ENCODE measurements around the gene TRABD2B. TPM values are rescaled to one million over a fixed set of nuclear protein-coding genes. Genes with fewer than 3 reads are reported as not detected.

The TRABD2B gene
- polyA plus RNA-seq, 1 of the 3 experiments (the other 2 are of a cell fraction), result 0.03 TPM

GRCh38 chr1:47944561-47944960 is 52.6 kb downstream of the TRABD2B start:
- H2AFZ ChIP-seq (ENCODE audit: low read depth), result no peak overlapping the region
- ChIA-PET POLR2A (no interaction called here), CTCF (interaction anchor here (0.6 to 1.9 kb wide), 6 partner anchors 10 to 218 kb away, joined by 3 to 6 read pairs (median 4); no protein-coding TSS in a partner anchor)
- no peaks in the 10 kb centered on the region for H3F3A ChIP-seq (replicated peaks; ENCODE audit: insufficient read depth)
- H3K9me3 ChIP-seq, result no peaks in the 10 kb centered on the region
- 42% methylated on average over 4 of the region's 4 CpGs for WGBS (ENCODE audit: low lambda C conversion rate)
- no peaks in the 10 kb centered on the region for H3K9me2 ChIP-seq
- H3K27ac ChIP-seq (ENCODE audit: low read depth in 2 of 2, low read length in 1 of 2), result no peak overlapping the region
- H3K36me3 ChIP-seq (replicated peaks in 1 of 2; ENCODE audit: control insufficient read depth in 1 of 2, insufficient read depth in 2 of 2, low read length in 1 of 2), result no peaks in the 10 kb centered on the region
- no peaks in the 10 kb centered on the region for H4K20me1 ChIP-seq (ENCODE audit: insufficient read depth)
- peaks cover 0 to 9% of the 10 kb centered on the region in 2 experiments; a peak in 1 of 4 replicates for H3K4me1 ChIP-seq (ENCODE audit: control insufficient read depth in 1 of 2, insufficient read depth in 2 of 2, low read depth in 1 of 2, low read length in 1 of 2)
- no peaks in the 10 kb centered on the region for H3K79me2 ChIP-seq (ENCODE audit: insufficient read depth)
- no peaks in the 10 kb centered on the region for H3K27me3 ChIP-seq (ENCODE audit: insufficient read depth)
- DNase-seq, result peak; percentile 55
- no peak for TF ChIP-seq FOXJ3 (CRISPR knock-in tag; IDR thresholded peaks at IDR 0.05)
- TF ChIP-seq SMC3 (IDR thresholded peaks at IDR 0.05; ENCODE audit: low read depth, low read length), result no peak
- no peak for TF ChIP-seq IRF3 (IDR thresholded peaks at IDR 0.05; ENCODE audit: low read depth, low read length)
- no peak overlapping the region for H3K4me3 ChIP-seq (ENCODE audit: low read depth in 2 of 2, low read length in 1 of 2)
- H3K4me2 ChIP-seq, result no peak overlapping the region
- H3K9ac ChIP-seq, result no peak overlapping the region

GRCh38 chr1:47942240-47942629 is 55.0 kb downstream of the TRABD2B start:
- Histone ChIP-seq H3K9ac (no peak overlapping the region), H3K27me3 (ENCODE audit: insufficient read depth) (no peaks in the 10 kb centered on the region), H4K20me1 (ENCODE audit: insufficient read depth) (no peaks in the 10 kb centered on the region), H3K79me2 (ENCODE audit: insufficient read depth) (no peaks in the 10 kb centered on the region), H3K27ac (ENCODE audit: low read depth in 2 of 2, low read length in 1 of 2) (no peak overlapping the region), H3K4me3 (ENCODE audit: low read depth in 2 of 2, low read length in 1 of 2) (no peak overlapping the region), H3K36me3 (replicated peaks in 1 of 2; ENCODE audit: control insufficient read depth in 1 of 2, insufficient read depth in 2 of 2, low read length in 1 of 2) (no peaks in the 10 kb centered on the region), H3K4me1 (ENCODE audit: control insufficient read depth in 1 of 2, insufficient read depth in 2 of 2, low read depth in 1 of 2, low read length in 1 of 2) (peaks cover 0 to 9% of the 10 kb centered on the region in 2 experiments; a peak in 1 of 4 replicates), H3K4me2 (no peak overlapping the region), H3K9me3 (no peaks in the 10 kb centered on the region), H3F3A (replicated peaks; ENCODE audit: insufficient read depth) (no peaks in the 10 kb centered on the region), H3K9me2 (no peaks in the 10 kb centered on the region), H2AFZ (ENCODE audit: low read depth) (no peak overlapping the region)
- WGBS (ENCODE audit: low lambda C conversion rate), result 55% methylated on average over 3 of the region's 3 CpGs
- CTCF ChIA-PET, result no interaction called here
- no peak for TF ChIP-seq MXI1 (IDR thresholded peaks at IDR 0.05; ENCODE audit: low read depth, low read length)
- TF ChIP-seq GABPA (IDR thresholded peaks at IDR 0.05; ENCODE audit: low read depth), result no peak
- no peak for TF ChIP-seq RFX5 (IDR thresholded peaks at IDR 0.05; ENCODE audit: low read length)
- TF ChIP-seq TEAD4 (IDR thresholded peaks at IDR 0.05; ENCODE audit: borderline replicate concordance, insufficient read depth), result no peak
- no peak for TF ChIP-seq JUND (IDR thresholded peaks at IDR 0.05)
- no peak for TF ChIP-seq RAD21 (IDR thresholded peaks at IDR 0.05; ENCODE audit: low read length)
- no peak for TF ChIP-seq TAF1 (IDR thresholded peaks at IDR 0.05; ENCODE audit: borderline replicate concordance, low read depth, low read length)
- no peak for TF ChIP-seq SMC3 (IDR thresholded peaks at IDR 0.05; ENCODE audit: low read depth, low read length)
- no peak for TF ChIP-seq FOXJ3 (CRISPR knock-in tag; IDR thresholded peaks at IDR 0.05)
- TF ChIP-seq NFIC (IDR thresholded peaks at IDR 0.05; ENCODE audit: borderline replicate concordance), result no peak
- TF ChIP-seq CTCF (IDR thresholded peaks at IDR 0.05), result no peak
- no peak for TF ChIP-seq YY1 (IDR thresholded peaks at IDR 0.05; ENCODE audit: low read depth)
- no peak for TF ChIP-seq SIN3A (IDR thresholded peaks at IDR 0.05; ENCODE audit: borderline replicate concordance, low read depth, low read length)
- no peak for TF ChIP-seq EZH2phosphoT487 (IDR thresholded peaks at IDR 0.05; ENCODE audit: borderline replicate concordance, low read depth)
- TF ChIP-seq CHD2 (IDR thresholded peaks at IDR 0.05; ENCODE audit: low read length, partially characterized antibody), result no peak
- TF ChIP-seq MEF2A (IDR thresholded peaks at IDR 0.05; ENCODE audit: borderline replicate concordance, low read depth), result no peak
- TF ChIP-seq RXRA (IDR thresholded peaks at IDR 0.05; ENCODE audit: borderline replicate concordance, low read depth), result no peak
- TF ChIP-seq, protein P1, sequence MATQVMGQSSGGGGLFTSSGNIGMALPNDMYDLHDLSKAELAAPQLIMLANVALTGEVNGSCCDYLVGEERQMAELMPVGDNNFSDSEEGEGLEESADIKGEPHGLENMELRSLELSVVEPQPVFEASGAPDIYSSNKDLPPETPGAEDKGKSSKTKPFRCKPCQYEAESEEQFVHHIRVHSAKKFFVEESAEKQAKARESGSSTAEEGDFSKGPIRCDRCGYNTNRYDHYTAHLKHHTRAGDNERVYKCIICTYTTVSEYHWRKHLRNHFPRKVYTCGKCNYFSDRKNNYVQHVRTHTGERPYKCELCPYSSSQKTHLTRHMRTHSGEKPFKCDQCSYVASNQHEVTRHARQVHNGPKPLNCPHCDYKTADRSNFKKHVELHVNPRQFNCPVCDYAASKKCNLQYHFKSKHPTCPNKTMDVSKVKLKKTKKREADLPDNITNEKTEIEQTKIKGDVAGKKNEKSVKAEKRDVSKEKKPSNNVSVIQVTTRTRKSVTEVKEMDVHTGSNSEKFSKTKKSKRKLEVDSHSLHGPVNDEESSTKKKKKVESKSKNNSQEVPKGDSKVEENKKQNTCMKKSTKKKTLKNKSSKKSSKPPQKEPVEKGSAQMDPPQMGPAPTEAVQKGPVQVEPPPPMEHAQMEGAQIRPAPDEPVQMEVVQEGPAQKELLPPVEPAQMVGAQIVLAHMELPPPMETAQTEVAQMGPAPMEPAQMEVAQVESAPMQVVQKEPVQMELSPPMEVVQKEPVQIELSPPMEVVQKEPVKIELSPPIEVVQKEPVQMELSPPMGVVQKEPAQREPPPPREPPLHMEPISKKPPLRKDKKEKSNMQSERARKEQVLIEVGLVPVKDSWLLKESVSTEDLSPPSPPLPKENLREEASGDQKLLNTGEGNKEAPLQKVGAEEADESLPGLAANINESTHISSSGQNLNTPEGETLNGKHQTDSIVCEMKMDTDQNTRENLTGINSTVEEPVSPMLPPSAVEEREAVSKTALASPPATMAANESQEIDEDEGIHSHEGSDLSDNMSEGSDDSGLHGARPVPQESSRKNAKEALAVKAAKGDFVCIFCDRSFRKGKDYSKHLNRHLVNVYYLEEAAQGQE (IDR thresholded peaks at IDR 0.05; ENCODE audit: low read depth, low read length), result no peak
- POLR2A ChIA-PET, result no interaction called here
- no peak for DNase-seq

All from SK-N-SH (cell line).